Adrenal gland (tissue), 12 donors: ENCODE results near the gene ARL13A. TPM values are rescaled to one million over a fixed set of nuclear protein-coding genes. Genes with fewer than 3 reads are reported as not detected.
"Not testable (repeated sequence)": the region's sequence is repeated elsewhere in the genome, so short reads cannot be mapped to it uniquely, and the experiment has no call there.

Experiments
- DNase-seq, 7 donors: peaks; one replicate each; pipeline ENCODE4 v3.0.0-alpha.2; 2019 to 2020
- H3K27ac ChIP-seq, 5 donors: fragments of 200-600 bp; sonication (generic) in 4 of 5; 1 replicate in 3 of 5; 2 replicates in 2 of 5; pipeline versions ENCODE4 v1.5.1 to v1.8.0; 2016 to 2020; ENCODE audit warnings: mild to moderate bottlenecking in 1 of 5
- H3K27me3 ChIP-seq: fragments of 200-600 bp; 2 replicates; pipeline ENCODE4 v1.8.0; 2021
- H3K36me3 ChIP-seq, 2 donors: fragments of 200-600 bp; replicated peaks in 1 of 2; 1 replicate in 1 of 2; 2 replicates in 1 of 2; pipeline versions ENCODE4 v1.5.1 to v1.8.0; 2018 to 2022
- H3K4me1 ChIP-seq, 2 donors: fragments of 200-600 bp; replicated peaks in 1 of 2; 1 replicate in 1 of 2; 2 replicates in 1 of 2; pipeline versions ENCODE4 v1.5.1 to v1.8.0; 2018 to 2021
- H3K4me3 ChIP-seq, 4 donors: fragments of 200-600 bp; sonication (generic) in 3 of 4; one replicate each; pipeline ENCODE4 v1.5.1; 2016 to 2018
- H3K9me3 ChIP-seq, 3 donors: fragments of 200-600 bp; sonication (generic) in 1 of 3; replicated peaks in 1 of 3; 1 replicate in 2 of 3; 2 replicates in 1 of 3; pipeline versions ENCODE4 v1.5.1 to v1.8.0; 2016 to 2021
- POLR2A ChIP-seq, 2 donors: fragments of 450-650 bp; IDR thresholded peaks; one replicate each; pipeline ENCODE4 v1.6.1; 2017; ENCODE audit warnings: antibody characterized with exemption in 2 of 2, mild to moderate bottlenecking in 2 of 2, moderate library complexity in 1 of 2
- WGBS, 4 donors: extraction: QIAGEN DNeasy Blood & Tissue Kit in 2 of 4; methylation state at CpG; one replicate each; pipeline versions ENCODE4 v1.1.5 to v1.1.7; 2013 to 2017; 5-methylcytosine and 5-hydroxymethylcytosine counted together
- intact Hi-C, 2 donors: fragments of 100-400 bp; cut with DNase I; formaldehyde crosslinking; loops; one replicate each; pipeline versions ENCODE4 v1.14.1 to v1.15.0; 2022 to 2023
- polyA plus RNA-seq, 3 donors: library from polyadenylated mRNA; stranded (reverse); fragments of 200-250 nt in 2 of 3; fragments of 350-450 nt in 1 of 3; fragmentation: Illumina TruSeq in 1 of 3; extraction: RNeasy Lipid Tissue Mini Kit (QIAGEN cat#74804) in 1 of 3; gene quantifications; one replicate each; pipeline ENCODE4 v1.2.3, GENCODE V29; 2013 to 2014
- total RNA-seq, 9 donors: library from RNA; depleted of rRNA in 4 of 9; stranded (reverse); fragments of >200 nt in 4 of 9; fragments of 120-200 nt in 1 of 9; fragmentation: NEBNext Ultra II Directional in 1 of 9; extraction: Animal tissue kit (Norgen Biotek cat#: 25700) in 1 of 9; gene quantifications; one replicate each; pipeline versions ENCODE4 v1.1.0 to v1.2.4, GENCODE V29; 2013 to 2023
- TF ChIP-seq, protein P1 (sequence below), 6 experiments: fragments of 450-650 bp in 4 of 6; fragments of 200-600 bp in 2 of 6; sonication (generic) in 1 of 6; IDR thresholded peaks; 1 replicate in 5 of 6; 2 replicates in 1 of 6; pipeline versions ENCODE4 v1.5.1 to v1.8.0; 2016 to 2021; ENCODE audit warnings: antibody characterized with exemption in 6 of 6, mild to moderate bottlenecking in 2 of 6, moderate library complexity in 1 of 6
- donor health status: healthy with polysubstance abuse.
- donor health status: Bipolar disorder and iron deficiency.
- donor health status: DM: yes; HTN: yes; CAD: no.
- donor health status: DM: no; HTN: no; CAD: no.
- donor health status: DM: no; HTN: no; CAD: no.
- donor health status: DM: yes; HTN: yes; CAD: no.

Gene ARL13A
- total and polyA plus RNA-seq, 12 donors, result not detected

- Histone ChIP-seq H3K9me3 (no peaks in the 10 kb centered on the region), H3K4me1 (peaks cover 0 to 2% of the 10 kb centered on the region in 2 donors), H3K4me3 (no peak overlapping the region), H3K27ac (no peak overlapping the region), H3K36me3 (no peaks in the 10 kb centered on the region), H3K27me3 (no peaks in the 10 kb centered on the region)
- TF ChIP-seq POLR2A (IDR thresholded peaks at IDR 0.05), result no peak
- TF ChIP-seq, protein P1, sequence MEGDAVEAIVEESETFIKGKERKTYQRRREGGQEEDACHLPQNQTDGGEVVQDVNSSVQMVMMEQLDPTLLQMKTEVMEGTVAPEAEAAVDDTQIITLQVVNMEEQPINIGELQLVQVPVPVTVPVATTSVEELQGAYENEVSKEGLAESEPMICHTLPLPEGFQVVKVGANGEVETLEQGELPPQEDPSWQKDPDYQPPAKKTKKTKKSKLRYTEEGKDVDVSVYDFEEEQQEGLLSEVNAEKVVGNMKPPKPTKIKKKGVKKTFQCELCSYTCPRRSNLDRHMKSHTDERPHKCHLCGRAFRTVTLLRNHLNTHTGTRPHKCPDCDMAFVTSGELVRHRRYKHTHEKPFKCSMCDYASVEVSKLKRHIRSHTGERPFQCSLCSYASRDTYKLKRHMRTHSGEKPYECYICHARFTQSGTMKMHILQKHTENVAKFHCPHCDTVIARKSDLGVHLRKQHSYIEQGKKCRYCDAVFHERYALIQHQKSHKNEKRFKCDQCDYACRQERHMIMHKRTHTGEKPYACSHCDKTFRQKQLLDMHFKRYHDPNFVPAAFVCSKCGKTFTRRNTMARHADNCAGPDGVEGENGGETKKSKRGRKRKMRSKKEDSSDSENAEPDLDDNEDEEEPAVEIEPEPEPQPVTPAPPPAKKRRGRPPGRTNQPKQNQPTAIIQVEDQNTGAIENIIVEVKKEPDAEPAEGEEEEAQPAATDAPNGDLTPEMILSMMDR (IDR thresholded peaks at IDR 0.05), result no peak
- 82 to 96% (median 84%) methylated on average over 2 of the region's 2 CpGs for WGBS, 4 donors
- intact Hi-C loops, result no loop called here
- no peak for DNase-seq
Measured at GRCh38 chrX:100999451-100999850, 29.9 kb downstream of the ARL13A start.

GRCh38 chrX:101009090-101009489 lies 39.6 kb downstream of the ARL13A start:
- H3K9me3 ChIP-seq, result no peaks in the 10 kb centered on the region
- no peaks in the 10 kb centered on the region for H3K4me1 ChIP-seq
- no peaks in the 10 kb centered on the region for H3K27me3 ChIP-seq
- H3K4me3 ChIP-seq, result no peak overlapping the region
- DNase-seq, result no peak
- peaks cover 0 to 15% of the 10 kb centered on the region in 2 donors for H3K36me3 ChIP-seq
- no peak for TF ChIP-seq POLR2A (IDR thresholded peaks at IDR 0.05)
- TF ChIP-seq, protein P1 (IDR thresholded peaks at IDR 0.05), result no peak
- intact Hi-C loops, result no loop called here
- no peak overlapping the region for H3K27ac ChIP-seq

DNA sequence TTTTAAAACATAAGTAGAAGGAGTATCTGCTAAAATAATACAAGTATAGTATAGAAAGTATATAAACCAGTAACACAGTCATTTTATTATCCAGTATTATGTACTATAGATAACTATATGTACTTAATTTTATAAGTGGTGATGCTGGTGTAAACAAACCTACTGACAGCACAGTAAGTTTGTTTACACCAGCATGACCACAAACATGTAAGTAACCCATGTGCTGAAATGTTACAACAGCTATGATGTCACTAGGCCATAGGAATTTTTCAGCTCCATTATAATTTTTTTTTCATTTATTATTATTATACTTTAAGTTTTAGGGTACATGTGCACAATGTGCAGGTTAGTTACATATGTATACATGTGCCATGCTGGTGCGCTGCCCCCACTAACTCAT lies 42.5 kb downstream of the ARL13A start:
- H3K27me3 ChIP-seq, H3K27ac ChIP-seq, H3K9me3 ChIP-seq, H3K4me1 ChIP-seq, DNase-seq, intact Hi-C loops, H3K4me3 ChIP-seq: not testable (repeated sequence)
- H3K36me3 ChIP-seq, result peaks cover 0 to 15% of the 10 kb centered on the region in 2 donors
- WGBS, 4 donors, result 71 to 100% (median 91%) methylated on average over 1 of the region's 1 CpG; no CpG with 5 or more reads in 1 of the 4 donors

GRCh38 chrX:101022020-101022419 lies 52.5 kb downstream of the ARL13A start:
- H3K4me1 ChIP-seq, result no peaks in the 10 kb centered on the region
- TF ChIP-seq, protein P1 (IDR thresholded peaks at IDR 0.05), result no peak
- TF ChIP-seq POLR2A (IDR thresholded peaks at IDR 0.05), result no peak
- no peaks in the 10 kb centered on the region for H3K27me3 ChIP-seq
- H3K27ac ChIP-seq, result no peak overlapping the region
- H3K9me3 ChIP-seq, result no peaks in the 10 kb centered on the region
- H3K4me3 ChIP-seq, result no peak overlapping the region
- no peak for DNase-seq
- 93 to 100% (median 96%) methylated on average over 1 to 3 of the region's 3 CpGs for WGBS, 4 donors
- peaks cover 0 to 3% of the 10 kb centered on the region in 2 donors for H3K36me3 ChIP-seq
- intact Hi-C loops, result no loop called here

GRCh38 chrX:101025126-101025525 lies 55.6 kb downstream of the ARL13A start:
- TF ChIP-seq POLR2A (IDR thresholded peaks at IDR 0.05), result no peak
- TF ChIP-seq, protein P1 (IDR thresholded peaks at IDR 0.05), result no peak
- no peak overlapping the region for H3K4me3 ChIP-seq
- no peaks in the 10 kb centered on the region for H3K9me3 ChIP-seq
- no peaks in the 10 kb centered on the region for H3K36me3 ChIP-seq
- intact Hi-C loops, result no loop called here
- H3K4me1 ChIP-seq, result no peaks in the 10 kb centered on the region
- no peak overlapping the region for H3K27ac ChIP-seq
- DNase-seq, result no peak
- no peaks in the 10 kb centered on the region for H3K27me3 ChIP-seq
